Ovary (tissue), 9 donors: Measurements from ENCODE around the gene TCF7L1. TPM values are rescaled to one million over a fixed set of nuclear protein-coding genes. Genes with fewer than 3 reads are reported as not detected.

Source experiments
- DNase-seq, 5 donors: peaks; one replicate each; pipeline ENCODE4 v3.0.0-alpha.2; 2019 to 2020
- H3K27ac ChIP-seq, 2 donors: fragments of 200-600 bp; one replicate each; pipeline versions ENCODE4 v1.5.1 to v1.8.0; 2019 to 2022
- H3K27me3 ChIP-seq: fragments of 200-600 bp; one replicate; pipeline ENCODE4 v1.8.0; 2022
- H3K36me3 ChIP-seq: fragments of 200-600 bp; sonication (generic); one replicate; pipeline ENCODE4 v1.5.1; 2019
- H3K4me1 ChIP-seq: one replicate; pipeline ENCODE4 v1.8.1; 2013; ENCODE audit warnings: mild to moderate bottlenecking, moderate library complexity; ENCODE audit not compliant: insufficient read depth
- H3K4me3 ChIP-seq: fragments of 200-600 bp; sonication (generic); one replicate; pipeline ENCODE4 v1.5.1; 2017
- H3K9me3 ChIP-seq, 2 donors: fragments of 200-600 bp in 1 of 2; sonication (generic) in 1 of 2; one replicate each; pipeline versions ENCODE4 v1.5.1 to v1.8.1; 2013 to 2019; ENCODE audit warnings: mild to moderate bottlenecking in 1 of 2, moderate library complexity in 1 of 2
- CTCF ChIP-seq, 3 donors: fragments of 450-650 bp in 2 of 3; fragments of 200-600 bp in 1 of 3; IDR thresholded peaks; one replicate each; pipeline versions ENCODE4 v1.5.1 to v1.8.0; 2016 to 2022; ENCODE audit warnings: antibody characterized with exemption in 3 of 3, mild to moderate bottlenecking in 1 of 3
- EP300 ChIP-seq: sonication (generic); formaldehyde crosslinking; IDR thresholded peaks from one replicate; pipeline ENCODE4 v1.6.1; 2017; ENCODE audit warnings: antibody characterized with exemption
- POLR2A ChIP-seq: fragments of 450-650 bp; IDR thresholded peaks from one replicate; pipeline ENCODE4 v1.6.1; 2017; ENCODE audit warnings: antibody characterized with exemption, mild to moderate bottlenecking, moderate library complexity
- WGBS, 3 donors: extraction: QIAGEN DNeasy Blood & Tissue Kit in 1 of 3; methylation state at CpG; one replicate each; pipeline versions ENCODE4 v1.1.5 to v1.1.7; 2013 to 2017; 5-methylcytosine and 5-hydroxymethylcytosine counted together
- intact Hi-C, 4 donors: fragments of 100-400 bp; cut with DNase I; formaldehyde crosslinking; loops; one replicate each; pipeline versions ENCODE4 v1.11.0 to v1.15.1; 2022 to 2023
- polyA plus RNA-seq, 2 donors: library from polyadenylated mRNA; stranded (reverse); fragments of 200-250 nt in 1 of 2; fragments of 350-450 nt in 1 of 2; fragmentation: Illumina TruSeq in 1 of 2; extraction: RNeasy Lipid Tissue Mini Kit (QIAGEN cat#74804) in 1 of 2; gene quantifications; one replicate each; pipeline ENCODE4 v1.2.3, GENCODE V29; 2013 to 2014
- total RNA-seq, 7 donors: library from RNA; depleted of rRNA in 2 of 7; stranded (reverse); fragments of >200 nt in 2 of 7; fragmentation: NEBNext Ultra II Directional in 3 of 7; extraction: Animal tissue kit (Norgen Biotek cat#: 25700) in 3 of 7; gene quantifications; one replicate each; pipeline versions ENCODE4 v1.1.0 to v1.2.4, GENCODE V29; 2016 to 2023
- donor health status: DM: no; HTN: no; CAD: no; lungs with moderate emphysema.
- donor health status: DM: no; HTN: no; CAD: no.
- donor health status: Bipolar disorder and iron deficiency.
- donor health status: DM: yes; HTN: yes; CAD: no.
- donor health status: DM: no; HTN: no; CAD: no.
- donor health status: DM: yes; HTN: yes; CAD: no.

Gene TCF7L1
- total and polyA plus RNA-seq, 9 donors = 5.2 to 29.8 (median 23.9) TPM

GRCh38 chr2:85259879-85260278, 126.7 kb downstream of the TCF7L1 start:
- WGBS, 3 donors = 56 to 73% (median 68%) methylated on average over 4 of the region's 4 CpGs
- no peak for DNase-seq
- no peaks in the 10 kb centered on the region for H3K9me3 ChIP-seq
- H3K27ac ChIP-seq = no peak overlapping the region
- no peak for TF ChIP-seq POLR2A
- TF ChIP-seq CTCF (IDR thresholded peaks at IDR 0.05) = no peak
- no peak for TF ChIP-seq EP300
- intact Hi-C loops = no loop called here
- H3K4me1 ChIP-seq = peaks cover 28% of the 10 kb centered on the region
- no peak overlapping the region for H3K4me3 ChIP-seq
- H3K27me3 ChIP-seq = no peaks in the 10 kb centered on the region
- H3K36me3 ChIP-seq = no peaks in the 10 kb centered on the region

GRCh38 chr2:85263591-85263990, 130.4 kb downstream of the TCF7L1 start:
- WGBS, 3 donors = 90 to 96% (median 93%) methylated on average over 8 of the region's 8 CpGs
- intact Hi-C loops = no loop called here
- no peak overlapping the region for H3K4me3 ChIP-seq
- H3K4me1 ChIP-seq = peaks cover 13% of the 10 kb centered on the region
- no peak for DNase-seq
- no peaks in the 10 kb centered on the region for H3K27me3 ChIP-seq
- H3K27ac ChIP-seq = no peak overlapping the region
- TF ChIP-seq CTCF (IDR thresholded peaks at IDR 0.05) (no peak), POLR2A (no peak), EP300 (no peak)
- H3K9me3 ChIP-seq = no peaks in the 10 kb centered on the region
- H3K36me3 ChIP-seq = no peaks in the 10 kb centered on the region

GRCh38 chr2:85264471-85264870, 131.3 kb downstream of the TCF7L1 start:
- peaks cover 11% of the 10 kb centered on the region for H3K4me1 ChIP-seq
- no peak overlapping the region for H3K27ac ChIP-seq
- no peak overlapping the region for H3K4me3 ChIP-seq
- H3K9me3 ChIP-seq = no peaks in the 10 kb centered on the region
- no peak for DNase-seq
- no peaks in the 10 kb centered on the region for H3K36me3 ChIP-seq
- no peak for TF ChIP-seq EP300
- TF ChIP-seq CTCF (IDR thresholded peaks at IDR 0.05) = no peak
- whole genome bisulfite sequencing, 3 donors = 56 to 67% (median 58%) methylated on average over 3 of the region's 3 CpGs
- intact Hi-C loops = no loop called here
- no peaks in the 10 kb centered on the region for H3K27me3 ChIP-seq

GRCh38 chr2:85265304-85265703, 132.1 kb downstream of the TCF7L1 start:
- H3K27me3 ChIP-seq = no peaks in the 10 kb centered on the region
- intact Hi-C loops = no loop called here
- 7 to 18% (median 13%) methylated on average over 7 of the region's 7 CpGs for WGBS, 3 donors
- no peak overlapping the region for H3K27ac ChIP-seq
- no peak for TF ChIP-seq CTCF (IDR thresholded peaks at IDR 0.05)
- TF ChIP-seq EP300 = no peak
- TF ChIP-seq POLR2A = no peak
- H3K4me3 ChIP-seq = no peak overlapping the region
- DNase-seq = peak in 3 of 5 donors; percentile 45 to 71 (median 53)
- no peaks in the 10 kb centered on the region for H3K9me3 ChIP-seq
- H3K4me1 ChIP-seq = peaks cover 11% of the 10 kb centered on the region
- H3K36me3 ChIP-seq = no peaks in the 10 kb centered on the region
